Measurements from ENCODE around the gene ADARB1. TPM values are rescaled to one million over a fixed set of nuclear protein-coding genes. Genes with fewer than 3 reads are reported as not detected.

ADARB1 gene
- total and polyA plus RNA-seq, 2 experiments from 2014 or later, result 16.0 to 17.3 TPM

DNA sequence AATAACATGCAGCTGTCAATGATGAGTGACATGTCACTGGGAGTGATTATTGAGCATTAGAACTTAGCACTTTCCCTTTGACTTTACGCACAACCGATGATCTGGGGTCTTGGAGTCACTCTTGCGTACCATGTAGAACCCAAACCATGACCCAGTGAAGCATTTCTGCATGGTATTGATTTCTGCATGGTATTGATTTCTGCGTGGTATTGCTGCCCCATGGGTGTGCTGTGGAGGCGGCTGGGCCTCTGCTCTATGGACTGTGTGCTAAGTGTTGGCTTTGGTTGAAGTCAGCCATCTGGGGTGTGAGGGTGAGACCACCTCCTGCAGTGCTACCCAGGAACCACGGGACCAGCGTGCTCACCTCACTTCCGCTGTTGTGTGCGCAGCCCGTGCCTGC lies 98.0 kb downstream of the ADARB1 start:
- H3K27ac ChIP-seq, result no peak overlapping the region
- WGBS (ENCODE audit: low lambda C conversion rate, missing lambda C conversion rate), result 96% methylated on average over 10 of the region's 10 CpGs
- no peaks in the 10 kb centered on the region for H3K9me2 ChIP-seq (replicated peaks; ENCODE audit: insufficient read depth)
- no peaks in the 10 kb centered on the region for H3K4me1 ChIP-seq (ENCODE audit: insufficient read depth)
- no peak overlapping the region for H3K4me3 ChIP-seq
- H3K9me3 ChIP-seq (ENCODE audit: low read depth), result no peaks in the 10 kb centered on the region
- TF ChIP-seq EZH2 (IDR thresholded peaks at IDR 0.05; ENCODE audit: borderline replicate concordance) (no peak), EZH2phosphoT487 (IDR thresholded peaks at IDR 0.05; ENCODE audit: low read depth, severe bottlenecking, unreplicated experiment) (no peak)
- TF ChIP-seq, protein P1, sequence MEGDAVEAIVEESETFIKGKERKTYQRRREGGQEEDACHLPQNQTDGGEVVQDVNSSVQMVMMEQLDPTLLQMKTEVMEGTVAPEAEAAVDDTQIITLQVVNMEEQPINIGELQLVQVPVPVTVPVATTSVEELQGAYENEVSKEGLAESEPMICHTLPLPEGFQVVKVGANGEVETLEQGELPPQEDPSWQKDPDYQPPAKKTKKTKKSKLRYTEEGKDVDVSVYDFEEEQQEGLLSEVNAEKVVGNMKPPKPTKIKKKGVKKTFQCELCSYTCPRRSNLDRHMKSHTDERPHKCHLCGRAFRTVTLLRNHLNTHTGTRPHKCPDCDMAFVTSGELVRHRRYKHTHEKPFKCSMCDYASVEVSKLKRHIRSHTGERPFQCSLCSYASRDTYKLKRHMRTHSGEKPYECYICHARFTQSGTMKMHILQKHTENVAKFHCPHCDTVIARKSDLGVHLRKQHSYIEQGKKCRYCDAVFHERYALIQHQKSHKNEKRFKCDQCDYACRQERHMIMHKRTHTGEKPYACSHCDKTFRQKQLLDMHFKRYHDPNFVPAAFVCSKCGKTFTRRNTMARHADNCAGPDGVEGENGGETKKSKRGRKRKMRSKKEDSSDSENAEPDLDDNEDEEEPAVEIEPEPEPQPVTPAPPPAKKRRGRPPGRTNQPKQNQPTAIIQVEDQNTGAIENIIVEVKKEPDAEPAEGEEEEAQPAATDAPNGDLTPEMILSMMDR (IDR thresholded peaks at IDR 0.05; ENCODE audit: poor library complexity), result no peak
- no peak overlapping the region for H3K4me2 ChIP-seq
- H3K27me3 ChIP-seq, result no peaks in the 10 kb centered on the region
- no peaks in the 10 kb centered on the region for H3K79me2 ChIP-seq
- H2AFZ ChIP-seq, result no peak overlapping the region
- no peak for DNase-seq (ENCODE audit: low spot score)
- H3K36me3 ChIP-seq (replicated peaks; ENCODE audit: insufficient read depth, low read depth), result no peaks in the 10 kb centered on the region
- H4K20me1 ChIP-seq (ENCODE audit: insufficient read depth, poor library complexity, severe bottlenecking), result no peaks in the 10 kb centered on the region

DNA sequence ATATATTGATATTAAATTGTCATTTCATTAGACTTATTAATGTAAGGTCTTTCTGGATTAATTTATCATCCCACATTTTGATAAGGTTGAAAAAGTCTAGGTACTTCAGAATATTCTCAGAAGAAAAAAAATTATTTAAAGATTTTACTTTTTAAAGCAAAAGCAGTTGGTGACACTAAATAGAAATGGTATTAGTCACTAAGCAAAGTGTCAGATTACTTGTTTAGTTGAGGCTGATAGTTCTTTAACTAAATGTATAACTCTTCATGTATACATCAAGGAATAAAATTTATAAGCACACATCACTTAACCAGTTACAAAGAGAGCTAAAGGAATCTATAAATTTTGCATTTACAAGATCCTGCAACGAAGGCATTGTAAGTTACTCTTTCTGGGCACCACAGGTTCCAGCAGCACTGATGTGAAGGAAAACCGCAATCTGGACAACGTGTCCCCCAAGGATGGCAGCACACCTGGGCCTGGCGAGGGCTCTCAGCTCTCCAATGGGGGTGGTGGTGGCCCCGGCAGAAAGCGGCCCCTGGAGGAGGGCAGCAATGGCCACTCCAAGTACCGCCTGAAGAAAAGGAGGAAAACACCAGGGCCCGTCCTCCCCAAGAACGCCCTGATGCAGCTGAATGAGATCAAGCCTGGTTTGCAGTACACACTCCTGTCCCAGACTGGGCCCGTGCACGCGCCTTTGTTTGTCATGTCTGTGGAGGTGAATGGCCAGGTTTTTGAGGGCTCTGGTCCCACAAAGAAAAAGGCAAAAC lies 101.1 kb downstream of the ADARB1 start:
- Histone ChIP-seq H3K79me2 (no peaks in the 10 kb centered on the region), H3K9me2 (replicated peaks; ENCODE audit: insufficient read depth) (no peaks in the 10 kb centered on the region), H2AFZ (no peak overlapping the region), H4K20me1 (ENCODE audit: insufficient read depth, poor library complexity, severe bottlenecking) (no peaks in the 10 kb centered on the region), H3K27me3 (no peaks in the 10 kb centered on the region), H3K4me3 (no peak overlapping the region), H3K27ac (no peak overlapping the region), H3K36me3 (replicated peaks; ENCODE audit: insufficient read depth, low read depth) (no peaks in the 10 kb centered on the region), H3K4me1 (ENCODE audit: insufficient read depth) (no peaks in the 10 kb centered on the region), H3K9me3 (ENCODE audit: low read depth) (no peaks in the 10 kb centered on the region), H3K4me2 (no peak overlapping the region)
- no peak for DNase-seq (ENCODE audit: low spot score)
- WGBS (ENCODE audit: low lambda C conversion rate, missing lambda C conversion rate), result 93% methylated on average over 12 of the region's 12 CpGs
- TF ChIP-seq EZH2phosphoT487 (IDR thresholded peaks at IDR 0.05; ENCODE audit: low read depth, severe bottlenecking, unreplicated experiment) (no peak), EZH2 (IDR thresholded peaks at IDR 0.05; ENCODE audit: borderline replicate concordance) (no peak)
- TF ChIP-seq, protein P1 (IDR thresholded peaks at IDR 0.05; ENCODE audit: poor library complexity), result no peak

DNA sequence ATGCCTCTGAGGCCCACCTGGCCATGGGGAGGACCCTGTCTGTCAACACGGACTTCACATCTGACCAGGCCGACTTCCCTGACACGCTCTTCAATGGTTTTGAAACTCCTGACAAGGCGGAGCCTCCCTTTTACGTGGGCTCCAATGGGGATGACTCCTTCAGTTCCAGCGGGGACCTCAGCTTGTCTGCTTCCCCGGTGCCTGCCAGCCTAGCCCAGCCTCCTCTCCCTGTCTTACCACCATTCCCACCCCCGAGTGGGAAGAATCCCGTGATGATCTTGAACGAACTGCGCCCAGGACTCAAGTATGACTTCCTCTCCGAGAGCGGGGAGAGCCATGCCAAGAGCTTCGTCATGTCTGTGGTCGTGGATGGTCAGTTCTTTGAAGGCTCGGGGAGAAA lies 101.8 kb downstream of the ADARB1 start:
- Histone ChIP-seq H3K27me3 (no peaks in the 10 kb centered on the region), H3K9me2 (replicated peaks; ENCODE audit: insufficient read depth) (no peaks in the 10 kb centered on the region), H3K79me2 (no peaks in the 10 kb centered on the region), H3K36me3 (replicated peaks; ENCODE audit: insufficient read depth, low read depth) (no peaks in the 10 kb centered on the region), H3K27ac (no peak overlapping the region), H4K20me1 (ENCODE audit: insufficient read depth, poor library complexity, severe bottlenecking) (no peaks in the 10 kb centered on the region), H3K4me1 (ENCODE audit: insufficient read depth) (no peaks in the 10 kb centered on the region), H3K4me2 (no peak overlapping the region), H2AFZ (no peak overlapping the region), H3K9me3 (ENCODE audit: low read depth) (no peaks in the 10 kb centered on the region), H3K4me3 (no peak overlapping the region)
- no peak for DNase-seq (ENCODE audit: low spot score)
- TF ChIP-seq EZH2phosphoT487 (IDR thresholded peaks at IDR 0.05; ENCODE audit: low read depth, severe bottlenecking, unreplicated experiment) (no peak), EZH2 (IDR thresholded peaks at IDR 0.05; ENCODE audit: borderline replicate concordance) (no peak)
- TF ChIP-seq, protein P1 (IDR thresholded peaks at IDR 0.05; ENCODE audit: poor library complexity), result no peak
- WGBS (ENCODE audit: low lambda C conversion rate, missing lambda C conversion rate), result 99% methylated on average over 16 of the region's 16 CpGs
